ENCODE data around the gene RPL28. TPM values are rescaled to one million over a fixed set of nuclear protein-coding genes. Genes with fewer than 3 reads are reported as not detected.
"Not testable (repeated sequence)": the region's sequence is repeated elsewhere in the genome, so short reads cannot be mapped to it uniquely, and the experiment has no call there.

The RPL28 gene
- total RNA-seq, 1 experiment from 2014 or later = 535 TPM

- DNase-seq (ENCODE audit: low read depth) = peak; percentile 52
Observed at GRCh38 chr19:55447421-55448174, 61.9 kb downstream of the RPL28 start.

GRCh38 chr19:55448175-55448490, 62.4 kb downstream of the RPL28 start:
- not testable (repeated sequence) for DNase-seq (ENCODE audit: low read depth)

- no peak for DNase-seq (ENCODE audit: low read depth)
Observed at GRCh38 chr19:55449469-55449868, 63.7 kb downstream of the RPL28 start.

GRCh38 chr19:55451163-55451964, 65.6 kb downstream of the RPL28 start:
- DNase-seq (ENCODE audit: low read depth) = no peak

- no peak for DNase-seq (ENCODE audit: low read depth)
Observed at GRCh38 chr19:55451965-55452748, 66.4 kb downstream of the RPL28 start.

Other genes with a start within 250 kb of the RPL28 start
- gene TNNT1, start 236.7 kb upstream of the RPL28 start, total RNA-seq (2014; rRNA removed) = 52.6 and 73.4 TPM in 2 replicates
- gene TNNI3, start 228.2 kb upstream of the RPL28 start, total RNA-seq (2014; rRNA removed) = 0.26 and 0.92 TPM in 2 replicates
- 0.90 and 1.3 TPM in 2 replicates for gene DNAAF3, start 219.3 kb upstream of the RPL28 start, total RNA-seq (2014; rRNA removed)
- not detected in 2 replicates for gene SYT5, start 205.6 kb upstream of the RPL28 start, total RNA-seq (2014; rRNA removed)
- gene PTPRH, start 176.4 kb upstream of the RPL28 start, total RNA-seq (2014; rRNA removed) = 0.19 and 0.29 TPM in 2 replicates
- gene TMEM86B, start 157.2 kb upstream of the RPL28 start, total RNA-seq (2014; rRNA removed) = 0.98 and 1.5 TPM in 2 replicates
- gene PPP6R1, start 126.9 kb upstream of the RPL28 start, total RNA-seq (2014; rRNA removed) = 57.1 and 61.4 TPM in 2 replicates
- 45.7 and 49.8 TPM in 2 replicates for gene HSPBP1, start 105.8 kb upstream of the RPL28 start, total RNA-seq (2014; rRNA removed)
- 5.7 and 10.8 TPM in 2 replicates for gene BRSK1, start 101.9 kb upstream of the RPL28 start, total RNA-seq (2014; rRNA removed)
- gene TMEM150B, start 60.6 kb upstream of the RPL28 start, total RNA-seq (2014; rRNA removed) = not detected in 2 replicates
- gene KMT5C, start 46.1 kb upstream of the RPL28 start, total RNA-seq (2014; rRNA removed) = 14.8 and 16.9 TPM in 2 replicates
- not detected in 2 replicates for gene COX6B2, start 31.2 kb upstream of the RPL28 start, total RNA-seq (2014; rRNA removed)
- gene GARIN5B, start 22.7 kb upstream of the RPL28 start, total RNA-seq (2014; rRNA removed) = not detected in 2 replicates
- 1.7 and 2.1 TPM in 2 replicates for gene IL11, start 15.5 kb upstream of the RPL28 start, total RNA-seq (2014; rRNA removed)
- gene TMEM190, start 9.1 kb upstream of the RPL28 start, total RNA-seq (2014; rRNA removed) = not detected in 2 replicates
- gene TMEM238, start 1.6 kb upstream of the RPL28 start, total RNA-seq (2014; rRNA removed) = 0.32 TPM in 1 of 2 replicates, not detected in the other
- 254 and 267 TPM in 2 replicates for gene UBE2S, start 21.9 kb downstream of the RPL28 start, total RNA-seq (2014; rRNA removed)
- 0.06 TPM in 1 of 2 replicates, not detected in the other for gene SHISA7, start 57.4 kb downstream of the RPL28 start, total RNA-seq (2014; rRNA removed)
- 89.8 and 90.2 TPM in 2 replicates for gene ISOC2, start 75.7 kb downstream of the RPL28 start, total RNA-seq (2014; rRNA removed)
- not detected in 2 replicates for gene C19orf85, start 78.8 kb downstream of the RPL28 start, total RNA-seq (2014; rRNA removed)
- 2.7 and 9.2 TPM in 2 replicates for gene ZNF628, start 90.7 kb downstream of the RPL28 start, total RNA-seq (2014; rRNA removed)
- gene NAT14, start 99.3 kb downstream of the RPL28 start, total RNA-seq (2014; rRNA removed) = 23.7 and 25.8 TPM in 2 replicates
- 0.34 and 0.45 TPM in 2 replicates for gene SSC5D, start 102.5 kb downstream of the RPL28 start, total RNA-seq (2014; rRNA removed)
- 0.71 and 1.5 TPM in 2 replicates for gene SBK2, start 151.2 kb downstream of the RPL28 start, total RNA-seq (2014; rRNA removed)
- 0.17 and 0.26 TPM in 2 replicates for gene SBK3, start 159.6 kb downstream of the RPL28 start, total RNA-seq (2014; rRNA removed)
- 7.3 and 7.7 TPM in 2 replicates for gene ZNF579, start 194.9 kb downstream of the RPL28 start, total RNA-seq (2014; rRNA removed)
- 4.7 and 7.4 TPM in 2 replicates for gene FIZ1, start 213.6 kb downstream of the RPL28 start, total RNA-seq (2014; rRNA removed)
- gene ZNF524, start 214.4 kb downstream of the RPL28 start, total RNA-seq (2014; rRNA removed) = 13.4 and 14.0 TPM in 2 replicates
- gene ZNF865, start 219.7 kb downstream of the RPL28 start, total RNA-seq (2014; rRNA removed) = 2.2 and 3.0 TPM in 2 replicates
- 3.3 and 5.5 TPM in 2 replicates for gene ZNF784, start 238.6 kb downstream of the RPL28 start, total RNA-seq (2014; rRNA removed)

All from LHCN-M2 (cell line).